Gastrocnemius medialis (tissue), 4 donors: ENCODE data around the gene APBB1IP. TPM values are rescaled to one million over a fixed set of nuclear protein-coding genes. Genes with fewer than 3 reads are reported as not detected.
"Not testable (repeated sequence)": the region's sequence is repeated elsewhere in the genome, so short reads cannot be mapped to it uniquely, and the experiment has no call there.

Experiments
- ATAC-seq, 2 donors: fragments of 150-250 bp; one replicate each; pipeline ENCODE4 v1.9.1; 2016
- DNase-seq, 2 donors: peaks; one replicate each; pipeline ENCODE4 v3.0.0-alpha.2; 2019
- H3K27ac ChIP-seq, 4 donors: fragments of 200-600 bp; sonication (generic); 1 replicate in 1 of 4; 2 replicates in 3 of 4; pipeline ENCODE4 v1.5.1; 2016 to 2018; ENCODE audit warnings: mild to moderate bottlenecking in 2 of 4, moderate library complexity in 1 of 4
- H3K27me3 ChIP-seq, 3 donors: fragments of 200-600 bp; sonication (generic) in 2 of 3; 1 replicate in 1 of 3; 2 replicates in 2 of 3; pipeline versions ENCODE4 v1.5.1 to v1.6.0; 2016 to 2019; ENCODE audit warnings: mild to moderate bottlenecking in 1 of 3, moderate library complexity in 1 of 3
- H3K36me3 ChIP-seq, 2 donors: fragments of 200-600 bp; sonication (generic) in 1 of 2; one replicate each; pipeline ENCODE4 v1.5.1; 2017 to 2018
- H3K4me1 ChIP-seq, 2 donors: fragments of 200-600 bp; sonication (generic) in 1 of 2; one replicate each; pipeline ENCODE4 v1.5.1; 2016 to 2017; ENCODE audit warnings: mild to moderate bottlenecking in 2 of 2
- H3K4me3 ChIP-seq, 4 donors: fragments of 200-600 bp; sonication (generic) in 3 of 4; 1 replicate in 1 of 4; 2 replicates in 3 of 4; pipeline ENCODE4 v1.5.1; 2016 to 2019; ENCODE audit warnings: mild to moderate bottlenecking in 2 of 4
- H3K9me3 ChIP-seq, 3 donors: fragments of 200-600 bp; sonication (generic) in 2 of 3; 1 replicate in 1 of 3; 2 replicates in 2 of 3; pipeline ENCODE4 v1.5.1; 2016 to 2019
- POLR2A ChIP-seq, 2 donors: fragments of 450-650 bp; IDR thresholded peaks; one replicate each; pipeline ENCODE4 v1.6.1; 2017; ENCODE audit warnings: antibody characterized with exemption in 2 of 2, mild to moderate bottlenecking in 2 of 2, moderate library complexity in 2 of 2
- in situ Hi-C, 4 donors: fragments of 200-750 bp; cut with MboI; loops; one replicate each; pipeline versions ENCODE4 v1.15.0 to v1.8.0; 2017; ENCODE audit warnings: low sequenced_read_pairs in 4 of 4
- intact Hi-C: fragments of 100-400 bp; cut with DNase I; formaldehyde crosslinking; loops from one replicate; pipeline ENCODE4 v1.15.1; 2023; ENCODE audit warnings: low total_unique reads
- total RNA-seq, 4 donors: library from RNA; depleted of rRNA; stranded (reverse); fragments of >200 nt; gene quantifications; one replicate each; pipeline versions ENCODE4 v1.1.0 to v1.2.3, GENCODE V29; 2016
- TF ChIP-seq, protein P1 (sequence below), 5 experiments: fragments of 450-650 bp in 3 of 5; fragments of 200-600 bp in 2 of 5; sonication (generic) in 2 of 5; IDR thresholded peaks in 4 of 5; conservative IDR thresholded peaks in 1 of 5; 1 replicate in 4 of 5; 2 replicates in 1 of 5; pipeline ENCODE4 v1.5.1; 2016 to 2019; ENCODE audit warnings: antibody characterized with exemption in 5 of 5, mild to moderate bottlenecking in 3 of 5, moderate library complexity in 3 of 5

Gene APBB1IP
- total RNA-seq, 4 donors from 2014 or later: 0.83 to 2.0 (median 1.2) TPM

GRCh38 chr10:26571655-26572054 is 133.5 kb downstream of the APBB1IP start:
- intact Hi-C loops: no loop called here
- no peaks in the 10 kb centered on the region for H3K36me3 ChIP-seq
- in situ Hi-C loops: no loop called here

GRCh38 chr10:26573674-26574073 is 135.5 kb downstream of the APBB1IP start:
- H3K27ac ChIP-seq: no peak overlapping the region
- intact Hi-C loops (no loop called here), in situ Hi-C loops (no loop called here)
- no peaks in the 10 kb centered on the region for H3K4me1 ChIP-seq
- peaks cover 0 to 3% (median 0%) of the 10 kb centered on the region in 3 donors for H3K27me3 ChIP-seq
- no peaks in the 10 kb centered on the region for H3K9me3 ChIP-seq
- H3K4me3 ChIP-seq: no peak overlapping the region
- ATAC-seq: no peak
- no peak for DNase-seq
- H3K36me3 ChIP-seq: no peaks in the 10 kb centered on the region
- no peak for TF ChIP-seq POLR2A (IDR thresholded peaks at IDR 0.05)
- TF ChIP-seq, protein P1, sequence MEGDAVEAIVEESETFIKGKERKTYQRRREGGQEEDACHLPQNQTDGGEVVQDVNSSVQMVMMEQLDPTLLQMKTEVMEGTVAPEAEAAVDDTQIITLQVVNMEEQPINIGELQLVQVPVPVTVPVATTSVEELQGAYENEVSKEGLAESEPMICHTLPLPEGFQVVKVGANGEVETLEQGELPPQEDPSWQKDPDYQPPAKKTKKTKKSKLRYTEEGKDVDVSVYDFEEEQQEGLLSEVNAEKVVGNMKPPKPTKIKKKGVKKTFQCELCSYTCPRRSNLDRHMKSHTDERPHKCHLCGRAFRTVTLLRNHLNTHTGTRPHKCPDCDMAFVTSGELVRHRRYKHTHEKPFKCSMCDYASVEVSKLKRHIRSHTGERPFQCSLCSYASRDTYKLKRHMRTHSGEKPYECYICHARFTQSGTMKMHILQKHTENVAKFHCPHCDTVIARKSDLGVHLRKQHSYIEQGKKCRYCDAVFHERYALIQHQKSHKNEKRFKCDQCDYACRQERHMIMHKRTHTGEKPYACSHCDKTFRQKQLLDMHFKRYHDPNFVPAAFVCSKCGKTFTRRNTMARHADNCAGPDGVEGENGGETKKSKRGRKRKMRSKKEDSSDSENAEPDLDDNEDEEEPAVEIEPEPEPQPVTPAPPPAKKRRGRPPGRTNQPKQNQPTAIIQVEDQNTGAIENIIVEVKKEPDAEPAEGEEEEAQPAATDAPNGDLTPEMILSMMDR (IDR thresholded peaks at IDR 0.05 in 4 of 5, conservative IDR thresholded peaks at IDR 0.05 in 1 of 5): no peak

More at GRCh38 chr10:26571655-26572054, 133.5 kb downstream of the APBB1IP start:
- H3K27me3 ChIP-seq: peaks cover 2 to 10% (median 4%) of the 10 kb centered on the region in 3 donors
- H3K9me3 ChIP-seq: no peaks in the 10 kb centered on the region
- ATAC-seq: no peak
- no peak overlapping the region for H3K27ac ChIP-seq
- DNase-seq: no peak
- TF ChIP-seq POLR2A (IDR thresholded peaks at IDR 0.05): no peak
- TF ChIP-seq, protein P1 (IDR thresholded peaks at IDR 0.05 in 4 of 5, conservative IDR thresholded peaks at IDR 0.05 in 1 of 5): no peak
- H3K4me3 ChIP-seq: no peak overlapping the region
- no peaks in the 10 kb centered on the region for H3K4me1 ChIP-seq

- ATAC-seq (no peak), DNase-seq (no peak)
- in situ Hi-C loops (no loop called here), intact Hi-C loops (no loop called here)
- H3K4me3 ChIP-seq: no peak overlapping the region
- H3K27me3 ChIP-seq: peaks cover 0 to 3% (median 0%) of the 10 kb centered on the region in 3 donors
- no peak overlapping the region for H3K27ac ChIP-seq
- no peaks in the 10 kb centered on the region for H3K9me3 ChIP-seq
- H3K36me3 ChIP-seq: no peaks in the 10 kb centered on the region
- TF ChIP-seq, protein P1 (IDR thresholded peaks at IDR 0.05 in 4 of 5, conservative IDR thresholded peaks at IDR 0.05 in 1 of 5): no peak
- no peak for TF ChIP-seq POLR2A (IDR thresholded peaks at IDR 0.05)
- no peaks in the 10 kb centered on the region for H3K4me1 ChIP-seq
Measured at GRCh38 chr10:26574783-26575182, 136.6 kb downstream of the APBB1IP start.

DNA sequence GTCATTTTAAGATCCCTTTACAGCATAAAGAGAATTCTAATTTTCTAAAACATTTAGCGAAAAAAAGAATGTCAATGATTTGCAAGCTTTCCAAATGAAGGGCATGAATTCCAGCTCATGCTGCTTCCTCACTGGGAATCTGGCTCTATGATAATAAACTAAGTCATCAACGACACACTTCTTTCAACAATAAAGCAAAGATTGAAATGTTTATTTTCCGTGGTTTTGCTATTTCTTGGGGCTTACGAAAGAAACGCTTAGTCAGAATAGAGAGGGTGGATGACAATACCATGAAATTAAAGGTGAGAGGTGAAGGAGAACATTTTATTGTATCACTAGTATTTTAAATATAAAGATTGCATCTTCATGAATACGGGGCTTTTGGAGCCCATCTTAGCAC is 140.2 kb downstream of the APBB1IP start:
- intact Hi-C loops, in situ Hi-C loops: not testable (repeated sequence)

DNA sequence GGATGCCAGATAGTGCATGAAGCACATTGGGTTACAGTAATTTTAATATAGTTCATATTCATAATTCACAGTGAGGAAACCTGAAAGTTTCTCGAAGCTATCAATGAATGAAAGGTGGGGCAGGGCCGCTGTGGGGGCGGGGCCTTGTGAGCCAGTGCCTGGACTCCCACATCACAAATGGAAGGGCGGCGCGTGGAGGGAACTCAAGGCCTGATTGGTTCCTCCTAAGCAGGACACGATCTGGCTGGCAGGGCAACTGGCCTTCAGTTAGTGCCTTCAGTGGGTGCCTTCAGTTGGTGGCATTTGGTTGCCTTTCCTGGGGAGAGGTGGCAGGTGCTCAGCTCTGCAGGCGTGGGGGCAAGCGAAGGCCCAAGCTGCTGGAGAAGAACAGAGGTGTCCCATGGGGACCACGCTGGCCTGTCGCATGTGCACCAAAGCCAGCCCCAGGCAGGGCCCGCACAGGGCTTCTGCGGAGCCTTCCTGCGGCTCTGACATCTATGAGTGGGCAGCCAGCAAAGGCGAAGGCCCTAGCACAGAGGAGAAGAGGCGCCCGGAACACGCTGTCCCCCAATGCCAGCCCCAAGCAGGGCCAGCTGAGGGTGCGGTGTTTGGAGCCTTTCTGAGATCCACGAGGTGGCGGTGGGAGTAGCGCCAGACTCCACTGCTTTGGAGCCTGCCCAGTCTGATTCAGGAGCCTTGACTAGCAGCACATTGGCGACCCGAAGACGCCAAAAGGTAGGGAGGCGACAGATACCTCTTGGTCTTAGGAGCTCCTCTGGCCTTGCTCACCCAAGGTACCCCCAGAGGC is 141.3 kb downstream of the APBB1IP start:
- DNase-seq (no peak), ATAC-seq (no peak)
- H3K27ac ChIP-seq: no peak overlapping the region
- in situ Hi-C loops (no loop called here), intact Hi-C loops (no loop called here)
- no peaks in the 10 kb centered on the region for H3K36me3 ChIP-seq
- no peaks in the 10 kb centered on the region for H3K9me3 ChIP-seq
- no peak overlapping the region for H3K4me3 ChIP-seq
- H3K27me3 ChIP-seq: no peaks in the 10 kb centered on the region
- H3K4me1 ChIP-seq: no peaks in the 10 kb centered on the region
- TF ChIP-seq, protein P1 (IDR thresholded peaks at IDR 0.05 in 4 of 5, conservative IDR thresholded peaks at IDR 0.05 in 1 of 5): no peak
- no peak for TF ChIP-seq POLR2A (IDR thresholded peaks at IDR 0.05)

More for the DNA sequence above, 140.2 kb downstream of the APBB1IP start:
- H3K4me3 ChIP-seq, H3K27me3 ChIP-seq, ATAC-seq, H3K9me3 ChIP-seq, H3K4me1 ChIP-seq, H3K36me3 ChIP-seq, H3K27ac ChIP-seq, DNase-seq: not testable (repeated sequence)
